PC-3 (cell line): ENCODE data around the gene HEPN1. TPM values are rescaled to one million over a fixed set of nuclear protein-coding genes. Genes with fewer than 3 reads are reported as not detected.
A peak's percentile ranks its signal among the peaks of the same experiment; 100 is the strongest.

Experiments used
- ATAC-seq: fragments of 200-7000 bp; cut with Tn5 transposase; 2 replicates; pipeline ENCODE4 v1.9.1; 2020; ENCODE audit warnings: mild to moderate bottlenecking, moderate library complexity
- BruUV-seq: library from RNA; stranded (reverse); fragments of 400-500 nt; replicated peaks from 2 replicates; lab custom pipeline; 2021; lab: Mats Ljungman, UMichigan
- CTCF ChIA-PET: fragments of 300-600 bp; sonication (Branson Sonifier 250); formaldehyde crosslinking; loops from one replicate; lab custom pipeline; 2022; ENCODE audit warnings: antibody characterized with exemption; lab: Charles Lee
- POLR2A ChIA-PET: fragments of 300-600 bp; sonication (Branson Sonifier 250); formaldehyde crosslinking; loops from one replicate; lab custom pipeline; 2022; ENCODE audit warnings: antibody characterized with exemption; ENCODE audit not compliant: unreplicated experiment; lab: Charles Lee
- DNase-seq: peaks from one replicate; pipeline ENCODE4 v3.0.0-alpha.2; 2015
- H2AFZ ChIP-seq: fragments of 300-600 bp; sonication (generic); 2 replicates; pipeline ENCODE4 v1.6.0; 2016; ENCODE audit warnings: antibody characterized with exemption, low read length
- H3F3A ChIP-seq: fragments of 300-600 bp; sonication (generic); one replicate; pipeline ENCODE4 v1.6.0; 2017; ENCODE audit warnings: antibody characterized with exemption, low read length, control low read depth, mild to moderate bottlenecking; ENCODE audit not compliant: unreplicated experiment
- H3K27ac ChIP-seq: fragments of 300-600 bp; sonication (generic); 2 replicates; pipeline ENCODE4 v1.5.1; 2016; ENCODE audit warnings: mild to moderate bottlenecking, low read length
- H3K27me3 ChIP-seq: fragments of 300-600 bp; sonication (generic); 2 replicates; pipeline ENCODE4 v1.6.1; 2016; ENCODE audit warnings: low read length, mixed read lengths
- H3K36me3 ChIP-seq: fragments of 300-600 bp; sonication (generic); 2 replicates; pipeline ENCODE4 v1.6.1; 2016; ENCODE audit warnings: low read depth, mixed run types, low read length, mixed read lengths
- H3K4me1 ChIP-seq: fragments of 300-600 bp; sonication (generic); 2 replicates; pipeline ENCODE4 v1.5.1; 2016; ENCODE audit warnings: low read length; ENCODE audit not compliant: insufficient read depth
- H3K4me2 ChIP-seq: fragments of 300-600 bp; sonication (generic); 2 replicates; pipeline ENCODE4 v1.6.0; 2016; ENCODE audit warnings: low read length
- H3K4me3 ChIP-seq: fragments of 300-600 bp; sonication (generic); 2 replicates; pipeline ENCODE4 v1.5.1; 2016; ENCODE audit warnings: mild to moderate bottlenecking, low read length, mixed read lengths
- H3K79me2 ChIP-seq: fragments of 300-600 bp; sonication (generic); 2 replicates; pipeline ENCODE4 v1.6.1; 2017; ENCODE audit warnings: low read length, mixed read lengths
- H3K9ac ChIP-seq: fragments of 300-600 bp; sonication (generic); 2 replicates; pipeline ENCODE4 v1.6.0; 2016; ENCODE audit warnings: mild to moderate bottlenecking, low read length
- H3K9me2 ChIP-seq: fragments of 300-600 bp; sonication (generic); replicated peaks from 2 replicates; pipeline ENCODE4 v1.6.1; 2016; ENCODE audit warnings: mixed run types, low read length, mixed read lengths
- H3K9me3 ChIP-seq: fragments of 300-600 bp; sonication (generic); 2 replicates; pipeline ENCODE4 v1.6.1; 2016; ENCODE audit warnings: low read length, mixed read lengths
- H4K20me1 ChIP-seq: fragments of 300-600 bp; sonication (generic); 2 replicates; pipeline ENCODE4 v1.6.1; 2016; ENCODE audit warnings: low read length, mixed read lengths
- CTCF ChIP-seq: fragments of 300-600 bp; sonication (generic); conservative IDR thresholded peaks from 2 replicates; pipeline ENCODE4 v1.5.1; 2017; ENCODE audit warnings: antibody characterized with exemption, low read depth, mild to moderate bottlenecking, low read length
- EZH2 ChIP-seq: fragments of 300-600 bp; sonication (generic); IDR thresholded peaks from one replicate; pipeline ENCODE4 v1.6.1; 2017; ENCODE audit warnings: antibody characterized with exemption, mild to moderate bottlenecking, low read length; ENCODE audit not compliant: unreplicated experiment
- EZH2phosphoT487 ChIP-seq: fragments of 300-600 bp; sonication (generic); IDR thresholded peaks from 2 replicates; pipeline ENCODE4 v1.6.1; 2018; ENCODE audit warnings: mild to moderate bottlenecking, antibody characterized with exemption, low read length, borderline replicate concordance
- intact Hi-C: fragments of 100-400 bp; cut with micrococcal nuclease; formaldehyde crosslinking; loops from 2 replicates; pipeline ENCODE4 v1.9.0; 2023
- total RNA-seq: library from RNA; depleted of rRNA; stranded (reverse); fragments of >200 nt; gene quantifications from 2 replicates; pipeline ENCODE4 v1.2.3, GENCODE V29; 2014

The HEPN1 gene
- total RNA-seq, 1 experiment from 2014 or later = not detected

DNA sequence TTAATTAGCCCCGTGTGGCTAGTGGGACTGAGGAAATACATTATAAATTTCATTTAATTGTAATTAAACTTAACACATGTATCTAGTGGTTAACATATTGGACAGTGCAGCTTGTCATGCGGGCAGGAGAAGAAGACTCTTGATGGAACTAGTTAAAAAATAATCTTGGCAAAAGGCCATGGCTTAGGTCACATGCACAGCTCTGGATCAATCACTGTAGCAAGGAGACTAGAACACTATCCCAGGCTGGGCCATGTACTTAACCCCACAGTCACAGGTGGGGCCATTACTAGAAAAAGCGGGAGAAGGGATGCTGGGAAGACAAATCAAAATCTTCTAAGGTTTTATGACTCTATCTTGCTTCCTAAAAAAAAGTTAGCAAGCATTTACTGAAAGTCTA, 25.5 kb downstream of the HEPN1 start:
- no peaks in the 10 kb centered on the region for H3K9me2 ChIP-seq
- no peak for ATAC-seq
- H3K27me3 ChIP-seq = no peaks in the 10 kb centered on the region
- H3K36me3 ChIP-seq = no peaks in the 10 kb centered on the region
- TF ChIP-seq EZH2 (no peak), EZH2phosphoT487 (no peak), CTCF (no peak)
- H3K27ac ChIP-seq = no peak overlapping the region
- no peak overlapping the region for H2AFZ ChIP-seq
- no peak for DNase-seq
- H3K4me3 ChIP-seq = no peak overlapping the region
- CTCF ChIA-PET = interaction anchor here (0.5 kb wide), 1 partner anchor 69 kb away, joined by 3 read pairs; no protein-coding TSS in a partner anchor
- POLR2A ChIA-PET = no interaction called here
- H3F3A ChIP-seq = no peaks in the 10 kb centered on the region
- BruUV-seq = no TSS peak
- H3K4me2 ChIP-seq = no peak overlapping the region
- H4K20me1 ChIP-seq = no peaks in the 10 kb centered on the region
- H3K9me3 ChIP-seq = no peaks in the 10 kb centered on the region
- H3K9ac ChIP-seq = no peak overlapping the region
- peaks cover 4% of the 10 kb centered on the region; the same call in 1 of the 2 replicates for H3K4me1 ChIP-seq
- no peaks in the 10 kb centered on the region for H3K79me2 ChIP-seq
- intact Hi-C loops = no loop called here

DNA sequence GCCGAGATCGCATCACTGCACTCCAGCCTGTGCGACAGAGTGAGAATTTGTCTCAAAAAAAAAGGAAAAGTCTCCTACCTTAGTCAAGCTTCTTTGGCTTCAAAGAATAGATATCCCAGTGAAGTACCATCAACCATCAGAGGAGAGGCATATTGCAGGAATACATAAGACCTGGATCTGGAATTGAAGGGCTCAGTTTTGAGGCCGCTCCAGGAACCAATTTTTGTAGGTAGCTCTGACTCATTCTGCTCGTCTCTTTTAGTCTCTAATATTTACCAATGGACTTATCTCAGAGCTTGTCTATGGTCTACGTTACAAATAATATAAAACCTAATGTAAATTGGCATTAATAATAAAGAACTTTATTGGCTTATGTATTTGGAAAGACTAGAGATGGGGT, 26.8 kb downstream of the HEPN1 start:
- Histone ChIP-seq H4K20me1 (no peaks in the 10 kb centered on the region), H3K4me1 (peaks cover 4% of the 10 kb centered on the region; the same call in 1 of the 2 replicates), H3K79me2 (no peaks in the 10 kb centered on the region), H3K4me3 (no peak overlapping the region), H3K9me2 (no peaks in the 10 kb centered on the region), H3K27ac (no peak overlapping the region), H3K9ac (no peak overlapping the region), H3K36me3 (no peaks in the 10 kb centered on the region), H3K4me2 (no peak overlapping the region), H3K9me3 (no peaks in the 10 kb centered on the region), H3K27me3 (no peaks in the 10 kb centered on the region), H2AFZ (no peak overlapping the region), H3F3A (no peaks in the 10 kb centered on the region)
- no TSS peak for BruUV-seq
- ChIA-PET POLR2A (no interaction called here), CTCF (no interaction called here)
- intact Hi-C loops = no loop called here
- no peak for TF ChIP-seq EZH2phosphoT487
- DNase-seq (no peak), ATAC-seq (peak; percentile 51; the same call in 1 of the 2 replicates)

DNA sequence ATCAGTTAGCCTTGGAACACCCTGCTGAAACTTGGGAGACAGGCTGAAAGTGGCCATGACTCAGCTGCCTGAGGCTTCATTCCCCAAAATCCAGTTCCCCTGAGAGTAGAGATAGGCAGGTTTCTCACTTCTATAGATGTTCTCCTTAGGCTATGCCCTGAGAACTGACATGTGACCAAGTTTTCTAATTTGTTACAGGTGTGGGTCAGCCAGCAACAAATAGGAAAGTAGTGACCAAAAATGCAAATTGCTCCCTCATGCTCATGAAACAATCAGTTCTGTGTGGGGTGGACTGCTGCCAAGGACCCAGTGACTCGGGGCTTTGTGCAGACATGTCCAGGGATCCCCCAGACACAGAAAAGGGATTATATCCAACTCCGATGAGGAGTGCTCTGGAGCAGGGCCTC, 27.7 kb downstream of the HEPN1 start:
- Histone ChIP-seq H3K9ac (no peak overlapping the region), H3K4me2 (no peak overlapping the region), H3K9me3 (no peaks in the 10 kb centered on the region), H3F3A (no peaks in the 10 kb centered on the region), H3K4me3 (no peak overlapping the region), H3K27ac (no peak overlapping the region), H3K27me3 (no peaks in the 10 kb centered on the region), H3K4me1 (peaks cover 4% of the 10 kb centered on the region; the same call in 1 of the 2 replicates), H3K79me2 (no peaks in the 10 kb centered on the region), H3K9me2 (no peaks in the 10 kb centered on the region), H3K36me3 (no peaks in the 10 kb centered on the region), H2AFZ (no peak overlapping the region), H4K20me1 (no peaks in the 10 kb centered on the region)
- intact Hi-C loops = no loop called here
- ChIA-PET POLR2A (no interaction called here), CTCF (no interaction called here)
- ATAC-seq (peak; percentile 58), DNase-seq (peak; percentile 24)
- BruUV-seq = no TSS peak
- TF ChIP-seq EZH2phosphoT487 (no peak), CTCF (no peak), EZH2 (no peak)
